CD4-positive, alpha-beta T cell treated with Interleukin-1 beta for 1 hour (primary cell): ENCODE measurements around the gene CCNB2.

Source experiments
- DNase-seq, 2 donors: peaks; one replicate each; pipeline ENCODE4 v3.0.0-alpha.2; 2020 to 2022

CCNB2 gene

GRCh38 chr15:59169251-59169708 lies 64.3 kb downstream of the CCNB2 start:
- DNase-seq = no peak

- no peak for DNase-seq
Observed at GRCh38 chr15:59170295-59171066, 65.5 kb downstream of the CCNB2 start.

DNA sequence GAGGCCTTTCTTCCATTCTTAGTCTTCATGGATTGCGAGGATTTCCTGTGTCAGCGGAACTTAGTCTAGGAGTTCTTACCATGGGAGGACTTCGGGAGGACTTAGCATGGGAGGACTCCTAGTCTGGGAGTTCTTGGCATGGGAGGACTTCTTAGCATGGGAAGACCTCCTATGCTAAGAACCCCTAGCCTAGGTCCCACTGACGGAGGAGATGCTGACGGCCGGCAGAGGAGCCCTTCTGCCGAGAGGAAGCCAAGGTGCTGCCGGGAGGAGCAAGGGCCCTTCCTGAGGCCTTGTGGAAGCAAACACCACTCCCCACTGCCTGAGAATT lies 66.1 kb downstream of the CCNB2 start:
- DNase-seq = no peak

DNA sequence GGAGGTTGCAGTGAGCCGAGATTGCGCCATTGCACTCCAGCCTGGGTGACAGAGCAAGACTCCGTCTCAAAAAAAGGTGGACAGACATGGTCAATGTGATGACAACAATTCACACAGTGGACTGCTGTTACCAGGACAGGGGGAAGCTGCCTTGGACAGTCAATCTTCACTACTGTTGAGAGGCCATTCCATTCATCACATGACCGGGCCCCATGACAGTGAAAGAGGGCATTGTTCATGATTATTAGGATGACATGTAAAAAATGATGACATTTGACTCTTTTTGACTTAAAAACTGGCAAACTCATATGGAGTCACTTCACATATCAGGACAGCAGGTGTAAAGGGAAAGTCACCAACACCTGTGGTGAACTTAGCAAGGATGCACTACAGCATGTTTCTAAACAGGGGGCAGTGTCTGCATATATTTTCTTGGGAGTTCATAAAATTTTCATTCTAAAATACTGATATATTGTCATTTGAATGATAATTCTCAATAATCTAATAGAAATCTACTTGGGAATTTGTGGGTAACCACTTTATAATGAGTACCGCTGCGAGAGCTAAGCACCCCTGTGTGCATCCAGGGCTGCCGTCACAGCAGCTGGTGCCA lies 67.4 kb downstream of the CCNB2 start:
- no peak for DNase-seq

DNA sequence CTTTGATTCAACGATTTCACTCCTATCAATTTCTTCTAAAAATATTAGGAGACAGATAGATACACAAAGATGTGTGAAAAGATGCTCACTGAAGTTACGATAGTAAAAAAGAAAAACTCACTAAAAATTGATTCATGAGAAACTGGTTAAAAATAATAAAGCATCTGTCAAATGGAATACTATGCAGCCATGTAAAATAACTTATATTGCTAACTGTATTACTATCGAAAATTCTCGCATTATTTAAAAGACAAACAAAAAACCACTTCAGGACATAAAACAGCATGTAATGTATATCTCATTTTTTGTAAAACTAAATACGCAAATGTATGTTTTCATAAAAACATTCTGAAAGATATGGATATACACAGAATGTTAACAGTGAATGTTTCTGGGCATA lies 68.2 kb downstream of the CCNB2 start:
- DNase-seq = no peak

DNA sequence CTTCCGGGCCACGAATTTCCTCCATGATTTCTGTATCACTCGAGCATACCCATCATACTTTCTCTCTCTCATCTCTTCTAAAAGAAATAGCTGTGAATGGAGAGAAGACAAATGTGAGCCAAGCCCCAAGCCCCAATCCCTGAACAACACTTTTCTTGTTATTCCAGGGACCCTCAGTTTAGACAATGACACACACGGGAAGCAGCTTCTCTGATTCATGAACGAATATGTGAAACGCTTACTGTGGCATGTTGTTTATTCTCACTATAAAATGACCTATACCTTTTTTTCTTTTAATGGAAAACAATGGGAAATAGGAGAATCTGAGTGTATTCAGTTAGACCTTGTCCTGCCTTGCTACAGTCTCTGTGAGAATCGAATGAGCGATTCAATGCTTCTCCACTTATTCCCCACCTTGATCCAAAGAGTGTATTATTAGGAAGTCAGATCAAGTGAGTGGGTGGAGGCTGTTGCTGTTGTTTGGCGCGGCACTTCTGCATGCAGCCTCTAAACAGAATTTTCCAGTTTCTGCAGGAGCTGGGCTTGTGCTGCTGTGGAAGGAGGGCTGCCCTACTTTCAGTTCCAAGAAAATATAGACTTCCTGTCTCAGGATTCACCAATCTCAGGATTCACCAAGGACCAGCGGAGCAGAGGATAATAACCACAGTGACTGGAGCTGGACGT lies 69.3 kb downstream of the CCNB2 start:
- DNase-seq = no peak
